Upper lobe of left lung (tissue), 4 donors: ENCODE measurements around the gene PUM2.
"Not testable (repeated sequence)": the region's sequence is repeated elsewhere in the genome, so short reads cannot be mapped to it uniquely, and the experiment has no call there.

Source experiments
- POLR2A ChIP-seq, 4 donors: fragments of 450-650 bp; IDR thresholded peaks; one replicate each; pipeline ENCODE4 v1.5.1; 2016 to 2017; ENCODE audit warnings: antibody characterized with exemption in 4 of 4, mild to moderate bottlenecking in 2 of 4
- POLR2AphosphoS5 ChIP-seq, 2 donors: sonication (generic); formaldehyde crosslinking; IDR thresholded peaks; one replicate each; pipeline ENCODE4 v1.5.1; 2017; ENCODE audit warnings: antibody characterized with exemption in 2 of 2
- TF ChIP-seq, protein P1 (sequence below), 6 experiments: fragments of 450-650 bp in 4 of 6; fragments of 200-600 bp in 2 of 6; sonication (generic) in 2 of 6; IDR thresholded peaks; one replicate each; pipeline ENCODE4 v1.5.1; 2016 to 2019; ENCODE audit warnings: antibody characterized with exemption in 6 of 6

DNA sequence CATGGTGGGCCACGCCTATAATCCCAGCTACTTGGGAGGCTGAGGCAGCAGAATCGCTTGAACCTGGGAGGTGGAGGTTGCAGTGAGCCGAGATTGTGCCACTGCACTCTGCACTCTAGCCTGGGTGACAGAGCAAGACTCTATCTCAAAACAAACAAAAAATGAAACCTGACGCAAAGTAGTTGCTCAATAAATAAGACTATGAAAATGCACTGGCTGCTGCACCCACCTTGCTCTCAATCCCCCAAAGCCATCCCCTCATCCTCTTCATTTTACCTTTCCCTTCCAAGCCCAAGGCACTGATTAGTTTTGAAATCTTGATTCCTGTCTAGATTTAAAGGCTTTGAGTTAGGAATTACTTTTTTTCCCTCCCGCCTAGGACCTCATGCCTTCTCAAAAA is 107.0 kb downstream of the PUM2 start:
- not testable (repeated sequence) for TF ChIP-seq POLR2A, POLR2AphosphoS5 (IDR thresholded peaks at IDR 0.05)
- TF ChIP-seq, protein P1, sequence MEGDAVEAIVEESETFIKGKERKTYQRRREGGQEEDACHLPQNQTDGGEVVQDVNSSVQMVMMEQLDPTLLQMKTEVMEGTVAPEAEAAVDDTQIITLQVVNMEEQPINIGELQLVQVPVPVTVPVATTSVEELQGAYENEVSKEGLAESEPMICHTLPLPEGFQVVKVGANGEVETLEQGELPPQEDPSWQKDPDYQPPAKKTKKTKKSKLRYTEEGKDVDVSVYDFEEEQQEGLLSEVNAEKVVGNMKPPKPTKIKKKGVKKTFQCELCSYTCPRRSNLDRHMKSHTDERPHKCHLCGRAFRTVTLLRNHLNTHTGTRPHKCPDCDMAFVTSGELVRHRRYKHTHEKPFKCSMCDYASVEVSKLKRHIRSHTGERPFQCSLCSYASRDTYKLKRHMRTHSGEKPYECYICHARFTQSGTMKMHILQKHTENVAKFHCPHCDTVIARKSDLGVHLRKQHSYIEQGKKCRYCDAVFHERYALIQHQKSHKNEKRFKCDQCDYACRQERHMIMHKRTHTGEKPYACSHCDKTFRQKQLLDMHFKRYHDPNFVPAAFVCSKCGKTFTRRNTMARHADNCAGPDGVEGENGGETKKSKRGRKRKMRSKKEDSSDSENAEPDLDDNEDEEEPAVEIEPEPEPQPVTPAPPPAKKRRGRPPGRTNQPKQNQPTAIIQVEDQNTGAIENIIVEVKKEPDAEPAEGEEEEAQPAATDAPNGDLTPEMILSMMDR (IDR thresholded peaks at IDR 0.05): not testable (repeated sequence)
